Spinal cord (tissue), 10 donors: ENCODE measurements around the gene SSX2IP. TPM values are rescaled to one million over a fixed set of nuclear protein-coding genes. Genes with fewer than 3 reads are reported as not detected.
A peak's percentile ranks its signal among the peaks of the same experiment; 100 is the strongest.
"Not testable (repeated sequence)": the region's sequence is repeated elsewhere in the genome, so short reads cannot be mapped to it uniquely, and the experiment has no call there.

ENCODE experiments used
- DNase-seq, 6 donors: peaks; one replicate each; pipeline versions ENCODE4 v3.0.0 to v3.0.0-alpha.2; 2013 to 2015; ENCODE audit warnings: low spot score in 6 of 6, low read depth in 4 of 6
- H3K27ac ChIP-seq: one replicate; pipeline ENCODE4 v1.5.1; 2013; ENCODE audit warnings: low read depth, low read length, control low read depth
- H3K27me3 ChIP-seq: one replicate; pipeline ENCODE4 v1.6.1; 2013; ENCODE audit warnings: low read length; ENCODE audit not compliant: control insufficient read depth, insufficient read depth
- H3K36me3 ChIP-seq: one replicate; pipeline ENCODE4 v1.6.1; 2013; ENCODE audit warnings: low read length; ENCODE audit not compliant: control insufficient read depth, insufficient read depth
- H3K4me1 ChIP-seq: one replicate; pipeline ENCODE4 v1.6.1; 2013; ENCODE audit warnings: low read length; ENCODE audit not compliant: control insufficient read depth, insufficient read depth
- H3K4me3 ChIP-seq: one replicate; pipeline ENCODE4 v1.5.1; 2013; ENCODE audit warnings: low read depth, low read length, control low read depth
- H3K9me3 ChIP-seq: one replicate; pipeline ENCODE4 v1.6.1; 2013; ENCODE audit warnings: low read length; ENCODE audit not compliant: control insufficient read depth, insufficient read depth
- WGBS: methylation state at CpG from one replicate; pipeline ENCODE4 v1.1.5; 2013; ENCODE audit warnings: missing lambda C conversion rate; ENCODE audit not compliant: insufficient coverage; 5-methylcytosine and 5-hydroxymethylcytosine counted together
- polyA plus RNA-seq, 2 donors: library from polyadenylated mRNA; unstranded; fragments of 120-200 nt; gene quantifications; one replicate each; pipeline ENCODE4 v1.2.1, GENCODE V29; 2013; ENCODE audit not compliant: insufficient read length in 2 of 2
- total RNA-seq, 2 donors: library from RNA; depleted of rRNA in 1 of 2; stranded (reverse); fragments of 120-200 nt in 1 of 2; fragments of >200 nt in 1 of 2; gene quantifications; one replicate each; pipeline versions ENCODE4 v1.2.3 to v1.2.4, GENCODE V29; 2013 to 2014
- donor health status: healthy.

The SSX2IP gene
- total and polyA plus RNA-seq, 4 donors, result 14.9 to 29.7 (median 21.5) TPM

GRCh38 chr1:84726593-84727499 lies 36.6 kb upstream of the SSX2IP start:
- no peaks in the 10 kb centered on the region for H3K27me3 ChIP-seq
- no peaks in the 10 kb centered on the region for H3K36me3 ChIP-seq
- peak in 1 of 6 donors; percentile 21 for DNase-seq
- WGBS, result 80% methylated on average over 1 of the region's 2 CpGs
- peak overlapping the region; percentile 12 for H3K27ac ChIP-seq
- H3K4me1 ChIP-seq, result no peaks in the 10 kb centered on the region
- H3K4me3 ChIP-seq, result no peak overlapping the region
- H3K9me3 ChIP-seq, result no peaks in the 10 kb centered on the region

DNA sequence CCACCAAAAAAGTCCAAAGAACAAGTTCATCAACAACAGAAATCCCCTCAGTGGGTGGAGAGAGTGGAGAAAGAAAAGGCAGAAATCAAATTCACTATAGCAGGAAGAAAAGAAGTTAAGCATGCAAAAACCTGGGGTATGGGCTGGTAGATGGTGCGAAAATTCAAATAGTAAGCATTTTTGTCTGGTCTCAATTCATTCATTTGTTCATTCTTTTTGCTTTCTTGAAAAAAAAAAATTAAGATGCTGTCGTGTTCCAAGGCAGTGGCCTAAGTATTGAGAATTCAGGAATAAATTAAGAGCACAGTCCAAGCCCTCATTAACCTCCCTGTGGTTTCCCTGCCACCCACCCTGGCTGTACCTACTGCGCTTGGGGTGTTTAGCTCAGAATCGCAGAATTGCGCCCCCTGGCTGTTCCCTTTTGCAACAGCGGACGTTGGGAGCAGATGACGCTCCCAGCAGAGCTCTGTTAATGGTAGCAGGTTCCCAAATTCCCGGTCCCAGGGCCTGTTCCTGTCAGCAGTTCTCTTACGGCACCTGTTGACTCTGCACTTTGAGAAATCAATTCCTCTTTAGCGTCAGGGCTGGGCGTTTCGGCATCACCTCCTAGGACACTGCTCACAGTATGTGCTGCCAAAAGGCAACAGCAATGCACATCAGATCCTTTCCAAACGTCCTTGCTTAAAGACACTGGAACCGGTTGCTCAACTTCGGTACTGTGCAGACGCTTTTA lies 34.0 kb upstream of the SSX2IP start:
- DNase-seq, result no peak
- no peak overlapping the region for H3K27ac ChIP-seq
- WGBS, result 65% methylated on average over 13 of the region's 17 CpGs
- H3K4me1 ChIP-seq, result no peaks in the 10 kb centered on the region
- H3K9me3 ChIP-seq, result no peaks in the 10 kb centered on the region
- H3K36me3 ChIP-seq, result no peaks in the 10 kb centered on the region
- no peak overlapping the region for H3K4me3 ChIP-seq
- no peaks in the 10 kb centered on the region for H3K27me3 ChIP-seq

GRCh38 chr1:84722794-84723193 lies 32.5 kb upstream of the SSX2IP start:
- H3K9me3 ChIP-seq, result no peaks in the 10 kb centered on the region
- no peaks in the 10 kb centered on the region for H3K4me1 ChIP-seq
- H3K27me3 ChIP-seq, result no peaks in the 10 kb centered on the region
- H3K4me3 ChIP-seq, result no peak overlapping the region
- no peaks in the 10 kb centered on the region for H3K36me3 ChIP-seq
- no peak for DNase-seq
- H3K27ac ChIP-seq, result no peak overlapping the region
- WGBS, result 88% methylated on average over 1 of the region's 3 CpGs

DNA sequence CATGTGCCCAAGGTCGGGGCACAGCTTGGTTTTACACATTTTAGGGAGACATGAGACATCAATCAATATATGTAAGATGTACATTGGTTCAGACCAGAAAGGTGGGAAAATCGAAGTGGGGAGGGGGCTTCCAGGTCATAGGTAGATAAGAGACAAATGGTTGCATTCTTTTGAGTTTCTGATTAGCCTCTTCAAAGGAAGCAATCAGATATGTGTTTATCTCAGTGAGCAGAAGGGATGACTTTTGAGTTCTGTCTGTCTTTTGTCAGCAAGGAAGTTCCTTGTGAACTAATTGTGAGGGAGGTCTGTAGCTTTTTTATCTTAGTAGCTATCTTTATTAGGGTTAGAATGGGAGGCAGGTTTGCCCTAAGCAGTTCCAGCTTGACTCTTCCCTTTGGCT lies 31.6 kb upstream of the SSX2IP start:
- not testable (repeated sequence) for H3K36me3 ChIP-seq, H3K9me3 ChIP-seq, H3K27me3 ChIP-seq, H3K4me3 ChIP-seq, DNase-seq, H3K27ac ChIP-seq, H3K4me1 ChIP-seq
- 93% methylated on average over 2 of the region's 2 CpGs for WGBS

DNA sequence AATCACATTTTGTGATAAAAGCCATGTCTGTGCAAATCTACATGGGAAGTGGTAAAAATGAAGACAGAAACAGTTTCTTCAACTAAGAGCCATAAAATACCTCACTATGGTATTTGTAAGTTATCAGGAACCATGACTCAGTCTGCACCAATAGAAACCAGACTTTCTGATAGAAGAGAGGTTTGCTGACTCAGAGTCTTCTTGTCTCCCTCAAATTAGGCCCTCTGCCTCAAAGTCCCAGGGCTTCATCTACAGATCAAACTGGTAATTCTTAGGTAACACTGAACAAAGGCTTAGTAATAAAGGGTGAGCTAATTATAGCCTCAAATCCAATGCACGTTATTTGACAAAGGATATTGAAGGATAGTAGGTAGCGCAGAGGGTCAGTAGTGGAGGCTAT lies 30.9 kb upstream of the SSX2IP start:
- 67% methylated on average over 2 of the region's 2 CpGs for WGBS
- H3K4me3 ChIP-seq, result no peak overlapping the region
- no peaks in the 10 kb centered on the region for H3K4me1 ChIP-seq
- H3K27ac ChIP-seq, result no peak overlapping the region
- no peak for DNase-seq
- no peaks in the 10 kb centered on the region for H3K9me3 ChIP-seq
- H3K27me3 ChIP-seq, result no peaks in the 10 kb centered on the region
- no peaks in the 10 kb centered on the region for H3K36me3 ChIP-seq

DNA sequence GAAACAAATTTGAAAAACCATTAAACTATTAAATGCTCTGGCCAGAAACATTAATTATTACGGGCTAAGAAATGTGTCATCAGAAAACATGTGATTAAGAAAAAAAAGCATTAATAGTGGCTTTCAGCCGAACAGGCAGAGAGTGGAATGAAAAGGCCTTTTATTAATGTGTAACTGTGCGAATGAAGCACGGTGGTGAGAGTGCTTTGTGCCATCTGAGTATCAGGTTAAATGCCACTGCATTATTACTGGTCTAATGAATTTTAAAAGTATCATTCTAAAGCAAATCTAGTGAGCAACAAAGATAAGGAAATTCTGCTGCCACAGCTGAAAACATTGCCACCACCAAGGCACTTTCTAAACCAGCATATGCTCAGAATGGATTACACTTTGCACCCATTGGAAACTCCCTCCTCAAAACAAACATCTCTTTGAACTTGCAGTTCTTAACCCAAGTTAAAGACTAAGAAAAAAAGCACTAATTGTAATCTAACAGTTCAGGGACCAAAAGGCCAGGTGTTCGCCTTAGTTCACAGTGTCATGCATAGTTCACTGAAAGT lies 30.0 kb upstream of the SSX2IP start:
- 41% methylated on average over 2 of the region's 5 CpGs for WGBS
- H3K4me1 ChIP-seq, result no peaks in the 10 kb centered on the region
- H3K4me3 ChIP-seq, result no peak overlapping the region
- H3K9me3 ChIP-seq, result no peaks in the 10 kb centered on the region
- H3K27ac ChIP-seq, result peak overlapping the region; percentile 68
- DNase-seq, result peak in 2 of 6 donors; percentile 21 to 62
- no peaks in the 10 kb centered on the region for H3K27me3 ChIP-seq
- no peaks in the 10 kb centered on the region for H3K36me3 ChIP-seq

GRCh38 chr1:84719543-84720217 lies 29.4 kb upstream of the SSX2IP start:
- H3K4me3 ChIP-seq, result no peak overlapping the region
- H3K27ac ChIP-seq, result peak overlapping the region; percentile 68
- H3K27me3 ChIP-seq, result no peaks in the 10 kb centered on the region
- no peaks in the 10 kb centered on the region for H3K36me3 ChIP-seq
- no peaks in the 10 kb centered on the region for H3K4me1 ChIP-seq
- peak in 1 of 6 donors; percentile 62 for DNase-seq
- 54% methylated on average over 4 of the region's 8 CpGs for WGBS
- no peaks in the 10 kb centered on the region for H3K9me3 ChIP-seq

DNA sequence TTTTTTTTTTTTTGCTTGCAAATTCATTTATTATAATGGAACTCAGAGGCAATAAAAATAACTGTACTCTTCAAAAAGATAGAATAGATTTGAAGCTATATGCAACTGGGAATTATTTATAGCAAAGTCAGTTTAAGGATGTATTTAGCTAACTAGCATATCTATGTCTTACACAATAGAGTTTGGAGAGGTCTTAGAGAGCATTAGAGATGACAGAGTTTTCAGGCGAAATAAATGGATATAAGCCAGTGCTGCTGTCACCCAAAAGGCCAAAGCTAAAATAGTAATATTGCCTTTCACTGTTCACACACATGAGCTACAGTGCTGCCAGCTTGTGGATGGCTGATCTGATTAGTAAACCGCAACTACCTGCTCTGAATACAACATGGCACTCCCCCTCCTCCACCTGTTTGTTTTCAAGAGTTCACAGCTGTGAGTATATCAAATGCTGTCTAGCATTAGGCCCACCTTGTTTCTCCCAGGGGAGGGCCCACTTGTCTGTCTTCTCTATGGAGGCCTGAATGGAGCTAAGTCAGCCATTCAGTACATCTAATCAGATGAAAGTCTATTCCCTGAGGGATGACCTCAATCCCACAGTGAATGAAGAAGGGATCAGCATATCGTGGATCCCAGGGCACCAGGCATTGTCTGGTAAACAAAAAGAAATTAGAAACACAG lies 25.2 kb upstream of the SSX2IP start:
- Histone ChIP-seq H3K9me3 (no peaks in the 10 kb centered on the region), H3K4me3 (no peak overlapping the region), H3K36me3 (no peaks in the 10 kb centered on the region), H3K27ac (no peak overlapping the region), H3K27me3 (no peaks in the 10 kb centered on the region), H3K4me1 (no peaks in the 10 kb centered on the region)
- 10% methylated on average over 1 of the region's 3 CpGs for WGBS
- peak in 1 of 6 donors; percentile 68 for DNase-seq

- no CpG with 5 or more reads among the region's 3 CpGs for WGBS
- no peaks in the 10 kb centered on the region for H3K36me3 ChIP-seq
- no peak overlapping the region for H3K27ac ChIP-seq
These were observed 22.1 kb upstream of the SSX2IP start for GRCh38 chr1:84712276-84712874.

More at GRCh38 chr1:84712276-84712874, 22.1 kb upstream of the SSX2IP start:
- no peak overlapping the region for H3K4me3 ChIP-seq
- H3K4me1 ChIP-seq, result no peaks in the 10 kb centered on the region
- no peaks in the 10 kb centered on the region for H3K27me3 ChIP-seq
- no peaks in the 10 kb centered on the region for H3K9me3 ChIP-seq
- no peak for DNase-seq
